Measurements from ENCODE around the gene IL25.
"Not testable (repeated sequence)": the region's sequence is repeated elsewhere in the genome, so short reads cannot be mapped to it uniquely, and the experiment has no call there.

IL25 gene

DNA sequence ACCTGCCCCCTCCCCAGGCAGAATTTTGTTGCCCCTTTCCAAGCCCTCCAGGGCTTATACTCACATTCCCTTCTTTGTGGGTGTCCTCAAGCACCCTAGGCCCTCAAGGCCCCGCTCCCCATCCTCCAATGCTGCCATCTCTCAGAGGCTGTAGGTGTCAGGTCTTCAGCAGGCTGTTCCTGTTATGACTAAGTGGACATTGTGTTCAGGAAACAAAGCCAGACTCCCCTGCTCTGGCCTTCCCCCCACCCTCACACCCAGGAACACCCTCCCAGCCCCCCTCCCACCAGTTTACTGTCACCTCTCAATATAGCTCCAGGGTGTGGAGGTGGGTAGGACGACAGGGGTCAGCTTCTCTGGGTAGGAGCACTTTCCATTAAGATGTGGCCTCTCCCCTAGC lies 36.9 kb downstream of the IL25 start:
- WGBS, 2 experiments: 85 to 91% methylated on average over 2 of the region's 2 CpGs
- Histone ChIP-seq H3K4me1 (ENCODE audit: control insufficient read depth, insufficient read depth, low read length) (peaks cover 3% of the 10 kb centered on the region), H3K9me3 (ENCODE audit: control insufficient read depth, low read length) (no peaks in the 10 kb centered on the region), H3K36me3 (ENCODE audit: control insufficient read depth, insufficient read depth, low read length) (no peaks in the 10 kb centered on the region), H3K27me3 (ENCODE audit: control insufficient read depth, insufficient read depth, low read length, poor library complexity, severe bottlenecking) (no peaks in the 10 kb centered on the region), H3K27ac (ENCODE audit: insufficient read depth, low read depth, low read length, poor library complexity, severe bottlenecking) (no peak overlapping the region), H3K4me3 (ENCODE audit: insufficient read depth, low read depth, low read length) (no peak overlapping the region)

- H3K27me3 ChIP-seq (ENCODE audit: control insufficient read depth, insufficient read depth, low read length, poor library complexity, severe bottlenecking): no peaks in the 10 kb centered on the region
- no peak overlapping the region for H3K4me3 ChIP-seq (ENCODE audit: insufficient read depth, low read depth, low read length)
- H3K9me3 ChIP-seq (ENCODE audit: control insufficient read depth, low read length): no peaks in the 10 kb centered on the region
- H3K4me1 ChIP-seq (ENCODE audit: control insufficient read depth, insufficient read depth, low read length): peaks cover 3% of the 10 kb centered on the region
- no peaks in the 10 kb centered on the region for H3K36me3 ChIP-seq (ENCODE audit: control insufficient read depth, insufficient read depth, low read length)
- no peak overlapping the region for H3K27ac ChIP-seq (ENCODE audit: insufficient read depth, low read depth, low read length, poor library complexity, severe bottlenecking)
- WGBS, 2 experiments: 93 to 95% methylated on average over 14 of the region's 14 CpGs
These were observed 37.5 kb downstream of the IL25 start for GRCh38 chr14:23409966-23410635.

DNA sequence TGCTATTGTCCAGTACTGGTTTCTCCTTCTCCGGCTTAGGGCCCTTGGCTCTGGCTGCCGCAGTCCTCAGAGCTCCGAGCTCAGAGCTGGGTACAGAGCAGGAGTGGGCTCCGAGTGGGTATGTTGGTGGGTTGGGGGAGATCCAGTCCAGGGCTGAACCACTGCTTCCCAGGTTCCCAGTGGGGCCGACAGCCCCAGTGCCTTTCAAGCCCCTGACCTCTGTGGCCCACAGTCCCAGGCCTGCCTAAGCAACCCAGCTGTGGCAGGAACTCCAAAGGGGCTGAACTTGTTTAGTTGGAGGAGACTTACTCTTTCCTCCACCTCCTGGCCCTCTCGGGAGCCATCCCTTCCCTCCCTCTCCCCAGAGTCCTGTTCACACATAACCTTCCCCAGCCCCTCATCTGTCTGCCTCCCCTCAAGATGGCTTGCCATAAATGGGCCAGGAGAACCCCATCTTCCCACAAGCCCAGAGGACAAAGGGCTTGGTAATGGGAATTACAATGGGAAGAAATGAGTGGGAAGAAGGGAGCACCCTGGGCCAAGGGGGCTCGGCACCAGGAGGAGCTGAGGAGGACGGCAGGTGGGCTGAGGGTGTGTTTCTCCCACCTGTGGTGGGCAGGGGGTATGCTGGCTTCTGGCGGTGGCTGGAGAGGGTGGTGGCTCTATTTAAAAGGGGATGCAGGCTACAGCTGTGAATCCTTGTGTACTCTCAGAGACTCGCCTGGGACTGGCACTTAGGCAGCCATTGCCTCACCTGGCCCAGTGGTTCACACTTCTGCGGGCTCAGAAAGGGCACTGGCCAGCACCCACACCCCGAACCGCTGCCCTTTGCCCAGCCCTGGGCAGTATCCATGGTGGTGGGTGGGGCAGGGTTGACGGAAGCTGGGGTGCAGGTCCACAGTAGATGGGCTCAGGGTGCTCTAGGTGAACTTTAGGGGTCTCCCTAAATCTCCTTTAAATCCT lies 39.2 kb downstream of the IL25 start:
- Histone ChIP-seq H3K4me3 (ENCODE audit: insufficient read depth, low read depth, low read length) (no peak overlapping the region), H3K27me3 (ENCODE audit: control insufficient read depth, insufficient read depth, low read length, poor library complexity, severe bottlenecking) (no peaks in the 10 kb centered on the region), H3K27ac (ENCODE audit: insufficient read depth, low read depth, low read length, poor library complexity, severe bottlenecking) (no peak overlapping the region), H3K36me3 (ENCODE audit: control insufficient read depth, insufficient read depth, low read length) (no peaks in the 10 kb centered on the region), H3K9me3 (ENCODE audit: control insufficient read depth, low read length) (no peaks in the 10 kb centered on the region), H3K4me1 (ENCODE audit: control insufficient read depth, insufficient read depth, low read length) (peaks cover 3% of the 10 kb centered on the region)
- WGBS, 2 experiments: 91 to 94% methylated on average over 14 of the region's 14 CpGs

DNA sequence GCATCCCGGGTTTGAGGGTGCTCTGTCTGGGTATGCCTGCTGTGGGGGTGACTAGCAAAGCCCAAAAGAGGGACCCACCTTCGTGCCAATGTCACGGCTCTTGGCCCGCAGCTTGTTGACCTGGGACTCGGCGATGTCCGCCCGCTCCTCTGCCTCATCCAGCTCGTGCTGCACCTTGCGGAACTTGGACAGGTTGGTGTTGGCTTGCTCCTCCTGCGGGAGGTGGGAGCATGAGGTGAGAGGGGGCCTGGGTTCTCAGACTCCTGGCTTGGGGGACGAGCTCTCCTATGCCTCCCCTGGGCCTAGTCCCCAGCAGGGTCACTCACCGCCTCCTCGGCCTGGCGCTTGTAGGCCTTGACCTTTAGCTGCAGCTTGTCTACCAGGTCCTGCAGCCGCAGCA lies 41.1 kb downstream of the IL25 start:
- Histone ChIP-seq H3K27me3 (ENCODE audit: control insufficient read depth, insufficient read depth, low read length, poor library complexity, severe bottlenecking) (no peaks in the 10 kb centered on the region), H3K4me3 (ENCODE audit: insufficient read depth, low read depth, low read length) (no peak overlapping the region), H3K27ac (ENCODE audit: insufficient read depth, low read depth, low read length, poor library complexity, severe bottlenecking) (no peak overlapping the region), H3K4me1 (ENCODE audit: control insufficient read depth, insufficient read depth, low read length) (peaks cover 3% of the 10 kb centered on the region), H3K9me3 (ENCODE audit: control insufficient read depth, low read length) (no peaks in the 10 kb centered on the region), H3K36me3 (ENCODE audit: control insufficient read depth, insufficient read depth, low read length) (no peaks in the 10 kb centered on the region)
- 94 to 95% methylated on average over 16 of the region's 16 CpGs for WGBS, 2 experiments

DNA sequence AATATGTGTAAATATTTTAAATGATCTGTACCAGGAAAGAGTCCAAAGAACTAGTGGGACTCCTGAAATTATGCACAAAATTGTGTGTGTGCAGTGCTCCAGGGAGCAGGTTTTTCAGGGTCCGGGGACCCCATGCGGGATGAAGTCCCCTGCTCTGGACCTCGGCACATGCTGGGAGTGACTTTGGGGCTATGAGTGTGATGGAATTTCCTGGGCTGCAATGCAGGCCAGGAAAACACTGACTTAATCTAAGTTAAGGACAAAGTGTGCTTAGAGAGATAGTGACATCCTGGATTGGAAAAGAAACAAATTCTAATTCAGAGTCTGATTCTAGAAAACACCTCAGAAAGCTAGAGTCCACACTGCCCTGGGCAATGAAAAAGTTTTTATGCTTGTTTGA lies 41.6 kb downstream of the IL25 start:
- H3K9me3 ChIP-seq (ENCODE audit: control insufficient read depth, low read length): no peaks in the 10 kb centered on the region
- H3K36me3 ChIP-seq (ENCODE audit: control insufficient read depth, insufficient read depth, low read length): no peaks in the 10 kb centered on the region
- H3K27ac ChIP-seq (ENCODE audit: insufficient read depth, low read depth, low read length, poor library complexity, severe bottlenecking): no peak overlapping the region
- no peak overlapping the region for H3K4me3 ChIP-seq (ENCODE audit: insufficient read depth, low read depth, low read length)
- no peaks in the 10 kb centered on the region for H3K27me3 ChIP-seq (ENCODE audit: control insufficient read depth, insufficient read depth, low read length, poor library complexity, severe bottlenecking)
- H3K4me1 ChIP-seq (ENCODE audit: control insufficient read depth, insufficient read depth, low read length): peaks cover 3% of the 10 kb centered on the region
- 95 to 98% methylated on average over 3 of the region's 3 CpGs for WGBS, 2 experiments

DNA sequence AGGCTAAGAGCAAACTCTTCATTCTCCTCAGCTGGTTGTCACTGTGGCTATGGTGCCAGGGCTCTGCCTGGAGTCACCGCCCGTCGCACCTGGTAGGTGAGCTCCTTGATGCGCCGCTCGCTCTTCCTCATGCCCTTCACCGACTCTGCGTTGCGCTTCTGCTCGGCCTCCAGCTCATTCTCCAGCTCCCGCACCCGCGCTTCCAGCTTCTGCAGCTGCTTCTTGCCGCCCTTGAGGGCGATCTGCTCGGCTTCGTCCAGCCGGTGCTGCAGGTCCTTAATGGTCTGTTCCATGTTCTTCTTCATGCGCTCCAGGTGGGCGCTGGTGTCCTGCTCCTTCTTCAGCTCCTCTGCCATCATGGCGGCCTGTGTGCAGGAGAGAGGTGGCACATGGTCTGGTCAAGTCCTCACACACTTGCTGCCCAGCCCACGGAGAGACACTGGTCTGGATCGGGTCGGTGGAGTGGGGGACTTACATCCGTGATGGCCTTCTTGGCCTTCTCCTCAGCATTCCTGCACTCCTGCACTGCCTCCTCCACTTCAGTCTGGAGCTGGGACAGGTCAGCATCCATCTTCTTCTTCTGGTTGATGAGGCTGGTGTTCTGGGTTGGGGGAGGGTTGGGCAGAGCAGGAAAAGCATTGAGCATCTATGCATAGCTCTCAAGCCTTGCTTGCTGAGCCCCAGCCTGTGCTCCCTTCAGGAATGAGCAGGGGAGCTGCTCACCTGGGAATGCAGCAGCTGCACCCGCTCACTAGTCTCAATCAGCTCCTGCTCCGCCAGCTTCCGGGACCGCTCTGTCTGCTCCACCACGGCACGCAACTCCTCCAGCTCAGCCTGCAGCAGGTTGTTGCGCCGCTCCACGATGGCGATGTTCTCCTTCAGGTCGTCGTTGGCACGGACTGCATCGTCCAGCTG lies 42.6 kb downstream of the IL25 start:
- Histone ChIP-seq H3K9me3 (ENCODE audit: control insufficient read depth, low read length) (no peaks in the 10 kb centered on the region), H3K27me3 (ENCODE audit: control insufficient read depth, insufficient read depth, low read length, poor library complexity, severe bottlenecking) (no peaks in the 10 kb centered on the region), H3K27ac (ENCODE audit: insufficient read depth, low read depth, low read length, poor library complexity, severe bottlenecking) (no peak overlapping the region), H3K4me3 (ENCODE audit: insufficient read depth, low read depth, low read length) (no peak overlapping the region), H3K4me1 (ENCODE audit: control insufficient read depth, insufficient read depth, low read length) (peaks cover 3% of the 10 kb centered on the region), H3K36me3 (ENCODE audit: control insufficient read depth, insufficient read depth, low read length) (no peaks in the 10 kb centered on the region)
- WGBS, 2 experiments: 96% methylated on average over 39 of the region's 39 CpGs

DNA sequence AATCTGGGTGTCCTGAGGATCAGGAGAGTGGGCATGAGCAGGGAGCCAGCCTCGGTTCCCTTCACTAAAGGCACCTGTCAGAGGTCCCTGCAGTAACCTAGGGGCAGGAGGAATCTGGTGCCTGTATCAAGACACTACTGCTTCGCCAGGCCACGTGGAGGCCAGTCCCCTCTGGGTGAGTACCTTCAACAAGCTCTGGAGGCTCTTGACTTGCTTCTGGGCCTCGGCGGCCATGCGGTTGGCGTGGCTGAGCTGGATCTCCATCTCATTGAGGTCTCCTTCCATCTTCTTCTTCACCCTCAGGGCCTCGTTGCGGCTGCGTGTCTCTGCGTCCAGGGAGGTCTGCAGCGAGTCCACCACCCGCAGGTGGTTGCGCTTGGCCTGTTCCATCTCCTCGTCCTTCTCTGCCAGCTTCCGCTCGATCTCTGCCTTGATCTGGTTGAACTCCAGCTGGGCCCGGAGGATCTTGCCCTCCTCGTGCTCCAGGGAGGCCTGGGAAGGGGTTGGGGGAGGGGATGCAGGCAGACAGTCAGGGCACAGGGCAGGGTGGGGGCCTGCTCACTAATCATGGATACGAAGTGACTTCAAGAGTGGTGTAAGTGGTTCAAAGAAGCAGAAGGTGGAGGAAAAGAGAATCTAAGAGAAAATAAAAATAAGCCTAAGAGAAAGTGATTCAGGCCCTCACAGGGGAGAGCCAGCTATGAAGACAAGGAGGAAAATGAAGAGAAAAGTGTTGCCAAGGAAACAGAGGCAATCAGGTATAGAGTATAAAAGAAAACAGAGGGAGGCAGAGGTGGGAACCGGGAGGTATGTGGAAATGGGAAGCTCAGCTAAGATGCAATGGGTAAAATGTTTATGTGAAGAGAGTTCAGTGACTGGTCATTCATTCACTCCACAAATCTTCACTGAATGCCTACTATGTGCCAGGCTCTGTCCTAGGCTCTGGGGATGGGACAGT lies 43.5 kb downstream of the IL25 start:
- Histone ChIP-seq H3K4me3 (ENCODE audit: insufficient read depth, low read depth, low read length) (no peak overlapping the region), H3K27me3 (ENCODE audit: control insufficient read depth, insufficient read depth, low read length, poor library complexity, severe bottlenecking) (no peaks in the 10 kb centered on the region), H3K36me3 (ENCODE audit: control insufficient read depth, insufficient read depth, low read length) (no peaks in the 10 kb centered on the region), H3K4me1 (ENCODE audit: control insufficient read depth, insufficient read depth, low read length) (peaks cover 3% of the 10 kb centered on the region), H3K27ac (ENCODE audit: insufficient read depth, low read depth, low read length, poor library complexity, severe bottlenecking) (no peak overlapping the region), H3K9me3 (ENCODE audit: control insufficient read depth, low read length) (no peaks in the 10 kb centered on the region)
- 89% methylated on average over 21 of the region's 21 CpGs for WGBS, 2 experiments

GRCh38 chr14:23416801-23417200 lies 44.2 kb downstream of the IL25 start:
- no peaks in the 10 kb centered on the region for H3K9me3 ChIP-seq (ENCODE audit: control insufficient read depth, low read length)
- no peaks in the 10 kb centered on the region for H3K4me1 ChIP-seq (ENCODE audit: control insufficient read depth, insufficient read depth, low read length)
- H3K36me3 ChIP-seq (ENCODE audit: control insufficient read depth, insufficient read depth, low read length): no peaks in the 10 kb centered on the region
- WGBS, 2 experiments: 94 to 95% methylated on average over 11 of the region's 11 CpGs
- H3K4me3 ChIP-seq (ENCODE audit: insufficient read depth, low read depth, low read length): no peak overlapping the region
- H3K27me3 ChIP-seq (ENCODE audit: control insufficient read depth, insufficient read depth, low read length, poor library complexity, severe bottlenecking): no peaks in the 10 kb centered on the region
- H3K27ac ChIP-seq (ENCODE audit: insufficient read depth, low read depth, low read length, poor library complexity, severe bottlenecking): no peak overlapping the region

DNA sequence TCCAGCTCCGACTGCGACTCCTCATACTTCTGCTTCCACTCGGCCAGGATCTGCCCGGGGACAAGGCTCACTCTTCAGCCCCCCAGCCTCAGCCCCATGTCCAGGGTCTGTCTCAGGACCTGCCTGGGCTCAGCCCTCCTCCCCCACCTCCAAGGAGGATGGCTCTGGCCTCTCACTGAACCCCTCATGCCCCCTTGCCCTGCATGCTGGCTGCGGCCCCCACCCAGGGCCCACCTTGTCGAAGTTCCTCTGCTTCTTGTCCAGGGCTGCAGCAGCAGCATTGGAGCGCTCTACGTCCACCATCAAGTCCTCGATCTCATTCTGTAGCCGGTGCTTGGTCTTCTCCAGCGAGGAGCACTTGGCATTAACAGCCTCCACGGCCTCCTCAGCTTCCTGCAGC lies 44.7 kb downstream of the IL25 start:
- H3K36me3 ChIP-seq (ENCODE audit: control insufficient read depth, insufficient read depth, low read length); H3K4me3 ChIP-seq (ENCODE audit: insufficient read depth, low read depth, low read length); H3K9me3 ChIP-seq (ENCODE audit: control insufficient read depth, low read length); H3K4me1 ChIP-seq (ENCODE audit: control insufficient read depth, insufficient read depth, low read length); H3K27me3 ChIP-seq (ENCODE audit: control insufficient read depth, insufficient read depth, low read length, poor library complexity, severe bottlenecking); H3K27ac ChIP-seq (ENCODE audit: insufficient read depth, low read depth, low read length, poor library complexity, severe bottlenecking): not testable (repeated sequence)
- 96% methylated on average over 12 of the region's 12 CpGs for WGBS, 2 experiments
